ENCODE results near the gene KTN1. TPM values are rescaled to one million over a fixed set of nuclear protein-coding genes. Genes with fewer than 3 reads are reported as not detected.
A peak's percentile ranks its signal among the peaks of the same experiment; 100 is the strongest.

KTN1 gene
- total RNA-seq, 8 experiments from 2014 or later: 61.4 to 201 (median 93.5) TPM

DNA sequence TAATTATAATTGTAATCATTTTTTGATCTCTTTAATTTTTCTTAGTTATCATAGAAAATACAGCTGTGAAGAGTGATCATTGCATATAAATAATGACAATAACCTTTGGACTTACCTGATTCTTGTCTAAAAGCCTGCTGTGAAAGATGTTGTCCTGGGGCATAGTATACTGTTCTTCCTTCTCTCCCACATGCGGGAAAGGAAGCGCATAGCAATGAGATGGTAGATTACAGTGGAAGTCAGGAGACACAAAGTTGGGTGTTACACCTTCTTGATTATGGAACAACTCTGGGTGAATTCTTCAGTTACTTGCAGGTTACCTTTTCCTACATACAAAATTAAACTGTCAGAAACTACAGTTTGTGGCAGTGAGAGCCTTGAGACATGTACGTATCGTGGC, 140.8 kb downstream of the KTN1 start:
- no peak for ATAC-seq (replicated peaks in 6 of 8)

DNA sequence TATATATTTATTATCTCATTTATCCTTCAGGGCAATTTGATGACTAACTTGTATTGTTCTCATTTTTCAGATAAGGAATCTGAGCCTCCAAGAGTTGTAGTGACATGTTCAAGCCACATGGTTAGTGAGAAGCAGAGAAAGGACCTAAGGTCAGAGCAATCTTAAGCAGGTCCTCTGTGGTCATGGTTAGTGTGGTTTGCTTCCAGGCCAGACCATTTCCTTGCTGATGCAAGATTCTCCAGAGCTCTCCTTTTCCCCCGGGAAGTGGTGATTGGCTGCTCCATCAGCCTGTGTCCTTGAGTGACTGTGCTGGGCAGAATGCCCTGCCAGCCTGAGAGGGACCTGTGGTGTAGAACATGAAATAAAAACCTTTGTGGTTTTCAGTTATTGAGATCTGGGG, 141.3 kb downstream of the KTN1 start:
- peaks cover 17 to 34% of the 10 kb centered on the region in 2 donors for H3K4me1 ChIP-seq (replicated peaks in 1 of 2)
- ATAC-seq (replicated peaks in 6 of 8): peak in 2 of 8 experiments; percentile 26 to 29
- no peak overlapping the region for H3K27ac ChIP-seq
- in situ Hi-C loops (cut with MboI; ENCODE audit: low pct_unique_long_range_greater_than_20kb in 2 of 9, low sequenced_read_pairs in 9 of 9, unreplicated experiment in 9 of 9): loop anchor here in 5 of 9 experiments (25.0 kb wide), 4 partner anchors 391 to 741 kb away; partner anchors contain the start of gene PELI2 (in 1 of the 5)
- WGBS, 10 experiments: 40 to 100% (median 93%) methylated on average over 1 of the region's 1 CpG; no CpG with 5 or more reads in 6 of the 10 experiments
- no peak overlapping the region for H3K4me3 ChIP-seq

More for the DNA sequence above, 140.8 kb downstream of the KTN1 start:
- in situ Hi-C loops (cut with MboI; ENCODE audit: low pct_unique_long_range_greater_than_20kb in 2 of 9, low sequenced_read_pairs in 9 of 9, unreplicated experiment in 9 of 9): loop anchor here in 5 of 9 experiments (25.0 kb wide), 4 partner anchors 392 to 742 kb away; partner anchors contain the start of gene PELI2 (in 1 of the 5)
- Histone ChIP-seq H3K4me3 (no peak overlapping the region), H3K27ac (no peak overlapping the region), H3K4me1 (replicated peaks in 1 of 2) (peaks cover 21 to 33% of the 10 kb centered on the region in 2 donors)
- WGBS, 10 experiments: 88 to 100% (median 94%) methylated on average over 1 to 4 of the region's 4 CpGs; no CpG with 5 or more reads in 1 of the 10 experiments

DNA sequence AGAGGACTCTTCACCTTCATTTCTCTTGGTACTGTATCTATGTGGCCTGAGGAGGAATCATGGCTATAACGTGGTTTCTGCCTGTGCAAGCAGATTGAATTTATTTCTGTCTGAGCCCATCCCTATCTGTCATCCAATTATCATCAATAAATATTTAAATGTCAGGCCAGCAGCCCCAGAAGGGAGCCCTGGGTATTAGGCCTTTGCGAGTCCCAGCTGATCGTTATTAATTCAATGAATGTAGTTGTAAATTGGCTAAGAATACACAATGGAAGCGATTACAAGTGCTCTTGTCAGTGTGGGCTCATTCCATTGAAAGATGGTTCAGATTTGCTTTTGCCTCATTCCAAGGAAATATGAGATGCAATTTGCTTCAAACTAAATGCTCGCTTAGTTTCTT, 142.0 kb downstream of the KTN1 start:
- Histone ChIP-seq H3K27ac (no peak overlapping the region), H3K4me1 (replicated peaks in 1 of 2) (peaks cover 17 to 34% of the 10 kb centered on the region in 2 donors), H3K4me3 (no peak overlapping the region)
- in situ Hi-C loops (cut with MboI; ENCODE audit: low pct_unique_long_range_greater_than_20kb in 2 of 9, low sequenced_read_pairs in 9 of 9, unreplicated experiment in 9 of 9): loop anchor here in 5 of 9 experiments (25.0 kb wide), 4 partner anchors 390 to 740 kb away; partner anchors contain the start of gene PELI2 (in 1 of the 5)
- 68 to 100% (median 76%) methylated on average over 2 to 5 of the region's 5 CpGs for WGBS, 10 experiments
- ATAC-seq (replicated peaks in 6 of 8): peak in 5 of 8 experiments; percentile 30 to 84 (median 49)

DNA sequence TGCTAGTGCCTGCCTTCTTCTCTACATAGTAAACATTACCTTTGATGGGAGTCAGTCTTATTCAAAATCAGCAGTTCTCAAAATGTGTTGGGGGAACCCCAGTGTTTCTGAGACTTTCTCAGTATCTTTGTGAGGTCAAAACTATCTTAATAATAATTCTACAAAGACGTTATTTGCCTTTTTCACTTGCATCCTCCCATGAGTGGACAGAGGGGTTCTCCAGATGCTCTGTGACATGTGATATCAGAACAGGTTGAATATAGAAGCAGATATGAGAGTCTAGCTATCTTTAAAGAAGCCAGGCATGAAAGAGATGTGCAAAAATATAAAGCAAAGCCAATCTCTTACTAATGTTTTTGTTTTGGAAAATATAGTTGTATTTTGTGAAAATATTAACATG, 144.7 kb downstream of the KTN1 start:
- 36 to 100% (median 73%) methylated on average over 1 of the region's 1 CpG; no CpG with 5 or more reads in 4 of the 10 experiments for WGBS, 10 experiments
- in situ Hi-C loops (cut with MboI; ENCODE audit: low pct_unique_long_range_greater_than_20kb in 2 of 9, low sequenced_read_pairs in 9 of 9, unreplicated experiment in 9 of 9): loop anchor here in 5 of 9 experiments (25.0 kb wide), 4 partner anchors 388 to 738 kb away; partner anchors contain the start of gene PELI2 (in 1 of the 5)
- ATAC-seq (replicated peaks in 6 of 8): no peak
- H3K27ac ChIP-seq: no peak overlapping the region
- H3K4me3 ChIP-seq: no peak overlapping the region
- peaks cover 17 to 34% of the 10 kb centered on the region in 2 donors for H3K4me1 ChIP-seq (replicated peaks in 1 of 2)

DNA sequence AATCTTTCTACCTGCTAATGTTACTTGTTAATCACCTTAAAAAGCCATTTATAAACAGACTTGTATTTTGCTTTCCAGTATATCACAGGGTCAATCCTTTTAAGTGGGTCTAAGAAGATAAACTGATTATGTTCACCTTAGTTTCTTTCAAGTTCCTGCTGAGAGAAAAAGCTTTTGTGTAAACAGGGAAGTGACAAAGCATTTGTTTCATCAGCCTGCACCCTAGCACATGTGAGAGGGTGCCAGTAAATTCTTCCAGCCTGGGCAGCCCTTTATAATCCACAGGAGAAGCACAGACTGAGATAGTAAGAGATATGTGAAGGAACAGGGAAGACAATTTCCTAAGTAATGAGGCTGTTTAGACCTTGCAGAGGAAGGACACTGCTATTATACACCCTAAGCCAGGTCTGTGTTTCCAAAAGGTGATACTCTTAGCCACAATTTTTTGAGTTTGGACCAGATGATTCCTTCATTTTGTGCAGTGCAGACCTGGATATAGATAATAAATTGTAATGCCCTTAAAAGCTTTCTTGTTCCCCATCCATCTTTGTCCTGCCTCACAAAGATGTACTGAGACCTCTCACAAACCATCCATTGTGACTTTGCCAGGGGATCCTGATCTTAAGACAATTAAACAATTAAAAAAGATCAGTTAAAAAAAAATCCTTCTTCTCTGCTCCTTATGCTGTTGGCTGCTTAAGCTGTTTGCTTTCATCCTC, 150.7 kb downstream of the KTN1 start:
- in situ Hi-C loops (cut with MboI; ENCODE audit: low pct_unique_long_range_greater_than_20kb in 2 of 9, low sequenced_read_pairs in 9 of 9, unreplicated experiment in 9 of 9): no loop called here
- no peak overlapping the region for H3K27ac ChIP-seq
- no peak overlapping the region for H3K4me3 ChIP-seq
- ATAC-seq (replicated peaks in 6 of 8): peak in 1 of 8 experiments; percentile 45
- peaks cover 16 to 17% of the 10 kb centered on the region in 2 donors for H3K4me1 ChIP-seq (replicated peaks in 1 of 2)

DNA sequence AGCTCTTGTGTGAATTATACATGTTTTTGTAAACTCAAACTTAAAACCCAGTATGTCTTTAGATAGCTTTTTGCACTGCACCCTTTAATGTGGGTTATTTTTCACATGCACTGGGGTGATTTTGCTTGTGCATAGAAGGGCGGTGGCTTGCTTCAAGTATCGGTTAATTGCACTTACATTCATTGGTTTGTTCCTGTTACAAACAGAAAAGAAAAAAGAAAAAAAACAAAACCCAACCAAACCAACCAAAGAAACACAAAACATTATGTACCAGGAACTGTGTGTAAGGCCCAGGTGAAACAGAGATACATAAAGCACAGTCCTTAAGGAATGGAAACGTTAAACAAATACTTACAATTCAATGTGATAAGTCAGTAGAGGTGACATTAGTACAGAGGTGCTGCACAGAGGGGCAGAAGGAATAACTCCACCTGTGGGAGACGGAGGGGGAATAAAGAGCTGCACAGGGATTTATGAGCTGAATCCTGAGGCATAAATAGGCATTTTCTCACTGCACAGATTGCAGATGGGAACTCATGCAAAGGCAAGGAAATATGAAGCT, 151.4 kb downstream of the KTN1 start:
- no peak overlapping the region for H3K4me3 ChIP-seq
- no peak overlapping the region for H3K27ac ChIP-seq
- ATAC-seq (replicated peaks in 6 of 8): no peak
- peaks cover 14 to 17% of the 10 kb centered on the region in 2 donors for H3K4me1 ChIP-seq (replicated peaks in 1 of 2)
- 50 to 80% (median 75%) methylated on average over 1 to 4 of the region's 4 CpGs; no CpG with 5 or more reads in 1 of the 10 experiments for WGBS, 10 experiments
- in situ Hi-C loops (cut with MboI; ENCODE audit: low pct_unique_long_range_greater_than_20kb in 2 of 9, low sequenced_read_pairs in 9 of 9, unreplicated experiment in 9 of 9): no loop called here

DNA sequence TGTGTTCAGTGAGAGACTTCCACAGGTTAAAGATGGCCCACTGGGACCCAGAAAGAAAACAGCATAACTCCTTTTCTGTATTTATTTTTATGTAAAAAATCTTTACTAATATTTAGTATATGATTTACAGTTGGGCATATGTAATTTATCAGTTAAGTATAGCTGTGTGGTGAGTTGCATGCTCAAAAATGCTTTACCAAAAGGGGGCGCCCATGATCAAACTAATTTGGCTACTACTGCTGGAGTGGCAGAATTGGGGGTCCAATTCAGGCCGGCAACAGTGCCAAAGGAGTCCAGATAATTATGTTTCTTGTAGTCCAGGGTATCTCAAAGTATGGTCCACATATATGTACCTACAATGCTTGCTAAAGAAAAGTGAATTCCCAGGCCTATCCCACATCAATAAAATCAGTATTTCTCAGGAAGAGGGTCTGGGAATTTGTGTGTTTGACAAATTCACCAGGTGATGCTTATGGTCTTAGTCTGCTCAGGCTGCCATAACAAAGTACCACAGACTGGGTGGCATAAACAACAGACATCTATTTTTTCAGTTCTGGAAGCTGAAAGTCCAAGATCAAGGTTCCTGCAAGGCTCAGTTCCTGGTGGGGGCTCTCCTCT, 152.0 kb downstream of the KTN1 start:
- Histone ChIP-seq H3K27ac (no peak overlapping the region), H3K4me3 (no peak overlapping the region), H3K4me1 (replicated peaks in 1 of 2) (peaks cover 14 to 17% of the 10 kb centered on the region in 2 donors)
- in situ Hi-C loops (cut with MboI; ENCODE audit: low pct_unique_long_range_greater_than_20kb in 2 of 9, low sequenced_read_pairs in 9 of 9, unreplicated experiment in 9 of 9): no loop called here
- WGBS, 10 experiments: 0 to 60% (median 20%) methylated on average over 1 to 2 of the region's 2 CpGs; no CpG with 5 or more reads in 2 of the 10 experiments
- peak in 4 of 8 experiments; percentile 36 to 61 (median 50) for ATAC-seq (replicated peaks in 6 of 8)

DNA sequence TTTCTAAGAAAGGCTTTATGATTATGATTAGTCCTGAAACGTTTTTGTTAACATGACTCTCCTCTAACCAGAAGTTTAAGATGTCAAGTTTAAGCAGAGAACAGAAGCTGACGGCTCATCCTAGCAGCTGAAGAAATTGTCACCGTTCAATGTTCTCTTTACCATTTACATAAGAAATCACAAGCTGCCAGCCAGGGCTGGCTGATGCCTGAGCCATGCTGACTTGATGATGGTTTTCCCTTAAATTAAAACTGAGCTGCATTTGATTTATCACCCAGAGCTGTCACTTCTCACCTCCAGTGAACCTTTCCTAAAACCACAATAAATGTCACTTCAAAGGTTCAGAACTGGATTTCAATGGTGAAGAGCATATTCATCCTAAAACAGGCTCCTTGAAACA, 153.6 kb downstream of the KTN1 start:
- Histone ChIP-seq H3K4me1 (replicated peaks in 1 of 2) (peaks cover 14 to 17% of the 10 kb centered on the region in 2 donors), H3K27ac (no peak overlapping the region), H3K4me3 (no peak overlapping the region)
- in situ Hi-C loops (cut with MboI; ENCODE audit: low pct_unique_long_range_greater_than_20kb in 2 of 9, low sequenced_read_pairs in 9 of 9, unreplicated experiment in 9 of 9): no loop called here
- WGBS, 10 experiments: 0 to 100% (median 23%) methylated on average over 1 to 3 of the region's 3 CpGs; no CpG with 5 or more reads in 1 of the 10 experiments
- peak in 2 of 8 experiments; percentile 43 for ATAC-seq (replicated peaks in 6 of 8)

Other genes with a start within 250 kb of the KTN1 start
- gene ATG14, start 168.4 kb upstream of the KTN1 start, total RNA-seq: 10 to 100 TPM in 6 of 8 experiments, 1 to 10 TPM in 2; 7.7 to 19.1 (median 13.6) TPM
- gene TBPL2, start 139.6 kb upstream of the KTN1 start, total RNA-seq: under 1 TPM in 2 of 8 experiments, not detected in 6; 0.23 to 0.61 TPM